Adrenal gland (tissue), 5 donors: ENCODE data around the gene EPC2.

Experiments
- POLR2A ChIP-seq, 2 donors: fragments of 450-650 bp; IDR thresholded peaks; one replicate each; pipeline ENCODE4 v1.6.1; 2017; ENCODE audit warnings: antibody characterized with exemption in 2 of 2, mild to moderate bottlenecking in 2 of 2, moderate library complexity in 1 of 2
- TF ChIP-seq, protein P1 (sequence below), 6 experiments: fragments of 450-650 bp in 4 of 6; fragments of 200-600 bp in 2 of 6; sonication (generic) in 1 of 6; IDR thresholded peaks; 1 replicate in 5 of 6; 2 replicates in 1 of 6; pipeline versions ENCODE4 v1.5.1 to v1.8.0; 2016 to 2021; ENCODE audit warnings: antibody characterized with exemption in 6 of 6, mild to moderate bottlenecking in 2 of 6, moderate library complexity in 1 of 6
- donor health status: DM: no; HTN: no; CAD: no.

DNA sequence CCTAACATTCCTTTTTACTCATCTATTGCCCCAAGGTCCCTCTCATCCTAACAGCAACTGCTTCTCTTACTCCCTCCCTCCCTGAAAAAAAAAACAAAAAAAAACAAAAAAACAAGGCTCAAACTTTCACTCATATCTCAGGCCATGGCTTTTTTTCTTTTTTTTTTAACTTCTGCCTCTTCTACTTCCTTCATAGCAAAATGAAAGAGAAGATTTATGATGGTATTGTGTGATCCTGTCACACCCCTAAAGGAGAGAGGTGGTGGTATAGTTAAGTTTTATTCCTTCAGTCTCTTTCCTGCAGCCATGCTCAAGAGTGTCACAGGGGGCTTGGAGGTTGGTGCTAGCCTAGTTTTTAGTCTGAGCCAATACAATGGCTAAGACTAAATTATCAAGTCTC is 21.5 kb upstream of the EPC2 start:
- TF ChIP-seq POLR2A (IDR thresholded peaks at IDR 0.05), result no peak
- TF ChIP-seq, protein P1, sequence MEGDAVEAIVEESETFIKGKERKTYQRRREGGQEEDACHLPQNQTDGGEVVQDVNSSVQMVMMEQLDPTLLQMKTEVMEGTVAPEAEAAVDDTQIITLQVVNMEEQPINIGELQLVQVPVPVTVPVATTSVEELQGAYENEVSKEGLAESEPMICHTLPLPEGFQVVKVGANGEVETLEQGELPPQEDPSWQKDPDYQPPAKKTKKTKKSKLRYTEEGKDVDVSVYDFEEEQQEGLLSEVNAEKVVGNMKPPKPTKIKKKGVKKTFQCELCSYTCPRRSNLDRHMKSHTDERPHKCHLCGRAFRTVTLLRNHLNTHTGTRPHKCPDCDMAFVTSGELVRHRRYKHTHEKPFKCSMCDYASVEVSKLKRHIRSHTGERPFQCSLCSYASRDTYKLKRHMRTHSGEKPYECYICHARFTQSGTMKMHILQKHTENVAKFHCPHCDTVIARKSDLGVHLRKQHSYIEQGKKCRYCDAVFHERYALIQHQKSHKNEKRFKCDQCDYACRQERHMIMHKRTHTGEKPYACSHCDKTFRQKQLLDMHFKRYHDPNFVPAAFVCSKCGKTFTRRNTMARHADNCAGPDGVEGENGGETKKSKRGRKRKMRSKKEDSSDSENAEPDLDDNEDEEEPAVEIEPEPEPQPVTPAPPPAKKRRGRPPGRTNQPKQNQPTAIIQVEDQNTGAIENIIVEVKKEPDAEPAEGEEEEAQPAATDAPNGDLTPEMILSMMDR (IDR thresholded peaks at IDR 0.05), result no peak
